Gastrocnemius medialis (tissue), 4 donors: Measurements from ENCODE around the gene ADGRL3. TPM values are rescaled to one million over a fixed set of nuclear protein-coding genes. Genes with fewer than 3 reads are reported as not detected.

Source experiments
- ATAC-seq, 2 donors: fragments of 150-250 bp; one replicate each; pipeline ENCODE4 v1.9.1; 2016
- DNase-seq, 2 donors: peaks; one replicate each; pipeline ENCODE4 v3.0.0-alpha.2; 2019
- H3K27ac ChIP-seq, 4 donors: fragments of 200-600 bp; sonication (generic); 1 replicate in 1 of 4; 2 replicates in 3 of 4; pipeline ENCODE4 v1.5.1; 2016 to 2018; ENCODE audit warnings: mild to moderate bottlenecking in 2 of 4, moderate library complexity in 1 of 4
- H3K27me3 ChIP-seq, 3 donors: fragments of 200-600 bp; sonication (generic) in 2 of 3; 1 replicate in 1 of 3; 2 replicates in 2 of 3; pipeline versions ENCODE4 v1.5.1 to v1.6.0; 2016 to 2019; ENCODE audit warnings: mild to moderate bottlenecking in 1 of 3, moderate library complexity in 1 of 3
- H3K36me3 ChIP-seq, 2 donors: fragments of 200-600 bp; sonication (generic) in 1 of 2; one replicate each; pipeline ENCODE4 v1.5.1; 2017 to 2018
- H3K4me1 ChIP-seq, 2 donors: fragments of 200-600 bp; sonication (generic) in 1 of 2; one replicate each; pipeline ENCODE4 v1.5.1; 2016 to 2017; ENCODE audit warnings: mild to moderate bottlenecking in 2 of 2
- H3K4me3 ChIP-seq, 4 donors: fragments of 200-600 bp; sonication (generic) in 3 of 4; 1 replicate in 1 of 4; 2 replicates in 3 of 4; pipeline ENCODE4 v1.5.1; 2016 to 2019; ENCODE audit warnings: mild to moderate bottlenecking in 2 of 4
- H3K9me3 ChIP-seq, 3 donors: fragments of 200-600 bp; sonication (generic) in 2 of 3; 1 replicate in 1 of 3; 2 replicates in 2 of 3; pipeline ENCODE4 v1.5.1; 2016 to 2019
- POLR2A ChIP-seq, 2 donors: fragments of 450-650 bp; IDR thresholded peaks; one replicate each; pipeline ENCODE4 v1.6.1; 2017; ENCODE audit warnings: antibody characterized with exemption in 2 of 2, mild to moderate bottlenecking in 2 of 2, moderate library complexity in 2 of 2
- in situ Hi-C, 4 donors: fragments of 200-750 bp; cut with MboI; loops; one replicate each; pipeline versions ENCODE4 v1.15.0 to v1.8.0; 2017; ENCODE audit warnings: low sequenced_read_pairs in 4 of 4
- intact Hi-C: fragments of 100-400 bp; cut with DNase I; formaldehyde crosslinking; loops from one replicate; pipeline ENCODE4 v1.15.1; 2023; ENCODE audit warnings: low total_unique reads
- total RNA-seq, 4 donors: library from RNA; depleted of rRNA; stranded (reverse); fragments of >200 nt; gene quantifications; one replicate each; pipeline versions ENCODE4 v1.1.0 to v1.2.3, GENCODE V29; 2016
- TF ChIP-seq, protein P1 (sequence below), 5 experiments: fragments of 450-650 bp in 3 of 5; fragments of 200-600 bp in 2 of 5; sonication (generic) in 2 of 5; IDR thresholded peaks in 4 of 5; conservative IDR thresholded peaks in 1 of 5; 1 replicate in 4 of 5; 2 replicates in 1 of 5; pipeline ENCODE4 v1.5.1; 2016 to 2019; ENCODE audit warnings: antibody characterized with exemption in 5 of 5, mild to moderate bottlenecking in 3 of 5, moderate library complexity in 3 of 5

The ADGRL3 gene
- total RNA-seq, 4 donors from 2014 or later, result 0.69 to 2.2 (median 1.1) TPM

DNA sequence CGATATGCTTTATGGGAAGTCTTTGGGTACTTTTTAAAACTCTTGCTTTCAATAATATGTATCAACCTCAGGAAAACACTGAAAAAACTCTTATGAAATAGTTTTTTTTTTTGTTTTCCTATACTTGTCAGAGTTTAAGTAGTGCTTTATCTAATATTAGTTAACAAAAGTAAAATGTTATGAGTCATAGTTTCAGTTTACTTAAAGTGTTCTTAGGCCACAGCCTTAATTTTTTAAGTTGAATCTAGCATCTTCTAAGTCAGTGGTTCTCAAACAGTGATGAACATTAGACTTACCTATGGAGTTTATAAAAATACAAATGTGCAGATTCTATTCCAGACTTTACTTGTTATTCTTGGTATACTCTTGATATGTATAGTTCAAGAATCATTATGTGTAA lies 26.3 kb upstream of the ADGRL3 start:
- Histone ChIP-seq H3K4me3 (no peak overlapping the region), H3K9me3 (no peaks in the 10 kb centered on the region), H3K27me3 (no peaks in the 10 kb centered on the region), H3K36me3 (no peaks in the 10 kb centered on the region), H3K27ac (no peak overlapping the region), H3K4me1 (no peaks in the 10 kb centered on the region)
- ATAC-seq, result no peak
- intact Hi-C loops (no loop called here), in situ Hi-C loops (no loop called here)
- DNase-seq, result no peak
- TF ChIP-seq POLR2A (IDR thresholded peaks at IDR 0.05), result no peak
- TF ChIP-seq, protein P1, sequence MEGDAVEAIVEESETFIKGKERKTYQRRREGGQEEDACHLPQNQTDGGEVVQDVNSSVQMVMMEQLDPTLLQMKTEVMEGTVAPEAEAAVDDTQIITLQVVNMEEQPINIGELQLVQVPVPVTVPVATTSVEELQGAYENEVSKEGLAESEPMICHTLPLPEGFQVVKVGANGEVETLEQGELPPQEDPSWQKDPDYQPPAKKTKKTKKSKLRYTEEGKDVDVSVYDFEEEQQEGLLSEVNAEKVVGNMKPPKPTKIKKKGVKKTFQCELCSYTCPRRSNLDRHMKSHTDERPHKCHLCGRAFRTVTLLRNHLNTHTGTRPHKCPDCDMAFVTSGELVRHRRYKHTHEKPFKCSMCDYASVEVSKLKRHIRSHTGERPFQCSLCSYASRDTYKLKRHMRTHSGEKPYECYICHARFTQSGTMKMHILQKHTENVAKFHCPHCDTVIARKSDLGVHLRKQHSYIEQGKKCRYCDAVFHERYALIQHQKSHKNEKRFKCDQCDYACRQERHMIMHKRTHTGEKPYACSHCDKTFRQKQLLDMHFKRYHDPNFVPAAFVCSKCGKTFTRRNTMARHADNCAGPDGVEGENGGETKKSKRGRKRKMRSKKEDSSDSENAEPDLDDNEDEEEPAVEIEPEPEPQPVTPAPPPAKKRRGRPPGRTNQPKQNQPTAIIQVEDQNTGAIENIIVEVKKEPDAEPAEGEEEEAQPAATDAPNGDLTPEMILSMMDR (IDR thresholded peaks at IDR 0.05 in 4 of 5, conservative IDR thresholded peaks at IDR 0.05 in 1 of 5), result no peak

DNA sequence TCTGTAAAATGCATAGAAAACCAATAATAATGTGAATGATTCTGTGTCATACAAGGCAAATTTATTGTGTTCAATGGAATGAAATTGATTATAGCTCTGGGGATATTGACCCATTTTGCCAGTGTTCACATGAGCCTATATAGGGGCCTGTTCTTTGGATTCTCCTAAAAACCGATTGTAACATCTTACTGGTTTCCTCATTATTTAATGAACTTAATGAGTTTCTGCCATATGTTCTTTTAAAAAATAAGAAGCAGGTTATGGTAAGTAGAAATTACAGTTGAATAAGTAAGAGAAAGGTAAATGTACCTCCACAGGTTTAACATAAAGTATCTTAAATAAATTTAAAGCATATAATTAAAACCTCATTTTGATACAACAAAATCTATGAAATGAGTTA lies 24.6 kb upstream of the ADGRL3 start:
- Histone ChIP-seq H3K4me3 (no peak overlapping the region), H3K27ac (no peak overlapping the region)
- in situ Hi-C loops, result no loop called here

DNA sequence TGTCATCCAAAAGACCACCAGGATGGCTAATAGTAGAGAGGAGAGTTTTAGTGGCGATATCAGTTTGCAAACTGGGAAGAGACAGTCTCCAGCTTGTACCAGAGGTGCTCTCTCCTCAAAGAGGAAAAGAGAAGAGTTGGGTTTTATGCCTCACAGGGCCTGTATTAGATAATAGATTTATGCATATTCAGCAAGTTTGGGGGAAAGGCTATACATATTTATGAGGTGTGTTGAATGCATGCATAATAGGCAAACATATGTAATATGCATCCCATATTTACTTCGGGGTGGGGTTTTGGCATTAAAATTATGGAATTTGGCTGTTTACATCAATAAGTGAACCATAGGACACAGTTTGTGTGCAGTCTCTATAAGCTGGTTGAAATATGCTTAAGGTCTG lies 22.8 kb upstream of the ADGRL3 start:
- ATAC-seq (no peak), DNase-seq (no peak)
- no peaks in the 10 kb centered on the region for H3K36me3 ChIP-seq
- H3K4me1 ChIP-seq, result no peaks in the 10 kb centered on the region
- no peak overlapping the region for H3K27ac ChIP-seq
- H3K27me3 ChIP-seq, result no peaks in the 10 kb centered on the region
- intact Hi-C loops, result no loop called here
- TF ChIP-seq, protein P1 (IDR thresholded peaks at IDR 0.05 in 4 of 5, conservative IDR thresholded peaks at IDR 0.05 in 1 of 5), result no peak
- no peak for TF ChIP-seq POLR2A (IDR thresholded peaks at IDR 0.05)
- no peaks in the 10 kb centered on the region for H3K9me3 ChIP-seq
- no peak overlapping the region for H3K4me3 ChIP-seq
- in situ Hi-C loops, result no loop called here

More for the DNA sequence above, 24.6 kb upstream of the ADGRL3 start:
- H3K27me3 ChIP-seq, result no peaks in the 10 kb centered on the region
- H3K36me3 ChIP-seq, result no peaks in the 10 kb centered on the region
- H3K9me3 ChIP-seq, result no peaks in the 10 kb centered on the region
- ATAC-seq (no peak), DNase-seq (no peak)
- TF ChIP-seq, protein P1 (IDR thresholded peaks at IDR 0.05 in 4 of 5, conservative IDR thresholded peaks at IDR 0.05 in 1 of 5), result no peak
- TF ChIP-seq POLR2A (IDR thresholded peaks at IDR 0.05), result no peak
- H3K4me1 ChIP-seq, result no peaks in the 10 kb centered on the region
- intact Hi-C loops, result no loop called here

DNA sequence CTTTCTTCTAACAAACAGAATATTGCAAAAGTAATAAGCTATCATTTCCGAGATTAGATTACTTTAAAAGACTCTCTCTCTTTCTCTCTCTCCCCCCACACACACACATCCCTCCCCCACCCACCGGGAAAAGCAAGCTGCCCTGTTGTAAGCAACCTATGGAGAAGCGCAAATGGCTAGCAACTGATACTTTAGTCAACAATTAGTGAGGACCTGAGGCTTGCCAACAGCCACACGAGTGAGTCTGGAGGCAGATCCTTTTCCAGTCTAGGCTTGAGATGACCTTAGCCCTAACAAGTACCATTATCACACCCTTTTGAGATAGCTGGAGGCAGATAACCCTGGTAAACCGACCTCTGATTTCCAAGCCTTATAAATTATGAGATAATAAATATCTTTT lies 19.7 kb upstream of the ADGRL3 start:
- Histone ChIP-seq H3K4me1 (no peaks in the 10 kb centered on the region), H3K36me3 (no peaks in the 10 kb centered on the region), H3K27me3 (no peaks in the 10 kb centered on the region), H3K4me3 (no peak overlapping the region), H3K27ac (no peak overlapping the region), H3K9me3 (no peaks in the 10 kb centered on the region)
- in situ Hi-C loops, result no loop called here
- DNase-seq (no peak), ATAC-seq (no peak)
- TF ChIP-seq POLR2A (IDR thresholded peaks at IDR 0.05), result no peak
- TF ChIP-seq, protein P1 (IDR thresholded peaks at IDR 0.05 in 4 of 5, conservative IDR thresholded peaks at IDR 0.05 in 1 of 5), result no peak
- intact Hi-C loops, result no loop called here

DNA sequence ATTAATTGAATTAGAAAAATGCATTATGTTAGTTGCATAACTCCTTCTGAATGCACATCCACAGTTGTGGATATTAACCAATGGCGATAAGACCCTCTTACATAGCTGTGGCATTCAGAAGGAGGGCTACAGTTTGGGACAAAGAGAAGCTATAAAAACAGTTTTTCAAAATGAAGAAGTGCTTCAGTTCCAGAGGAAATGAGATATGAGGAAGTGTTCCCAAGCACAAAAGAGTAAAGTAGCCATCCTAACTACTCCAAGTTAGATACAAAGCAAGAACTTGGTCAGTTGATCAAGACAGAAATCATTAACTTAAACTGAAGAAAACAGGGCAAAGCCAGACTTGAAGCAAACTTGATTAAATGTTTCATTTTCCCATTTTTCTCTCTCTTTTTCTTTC lies 17.2 kb upstream of the ADGRL3 start:
- in situ Hi-C loops (no loop called here), intact Hi-C loops (no loop called here)
- no peak for ATAC-seq
- no peaks in the 10 kb centered on the region for H3K4me1 ChIP-seq
- H3K4me3 ChIP-seq, result no peak overlapping the region
- DNase-seq, result no peak
- TF ChIP-seq, protein P1 (IDR thresholded peaks at IDR 0.05 in 4 of 5, conservative IDR thresholded peaks at IDR 0.05 in 1 of 5), result no peak
- TF ChIP-seq POLR2A (IDR thresholded peaks at IDR 0.05), result no peak
- H3K36me3 ChIP-seq, result no peaks in the 10 kb centered on the region
- H3K9me3 ChIP-seq, result no peaks in the 10 kb centered on the region
- H3K27me3 ChIP-seq, result no peaks in the 10 kb centered on the region
- H3K27ac ChIP-seq, result no peak overlapping the region
